Fibroblast of lung (primary cell): ENCODE data around the gene MYO3B.

ENCODE experiments used
- CTCF ChIP-seq, 2 donors: IDR thresholded peaks in 1 of 2; conservative IDR thresholded peaks in 1 of 2; 1 replicate in 1 of 2; 2 replicates in 1 of 2; pipeline ENCODE4 v1.5.1; 2011 to 2012; ENCODE audit warnings: low read length in 2 of 2, control low read depth in 1 of 2, inconsistent platforms in 1 of 2, low read depth in 1 of 2, mild to moderate bottlenecking in 1 of 2
- EZH2 ChIP-seq: IDR thresholded peaks from 2 replicates; pipeline ENCODE4 v1.5.1; 2012; ENCODE audit warnings: low read length, control low read depth, mild to moderate bottlenecking; ENCODE audit errors: missing control alignments

GRCh38 chr2:170322140-170322766 is 144.3 kb downstream of the MYO3B start:
- TF ChIP-seq CTCF (conservative IDR thresholded peaks at IDR 0.05 in 1 of 2, IDR thresholded peaks at IDR 0.05 in 1 of 2; ENCODE audit: low read depth in 1 of 2, low read length in 2 of 2) (no peak), EZH2 (no peak)
